Fibroblast of peridontal ligament (primary cell): ENCODE measurements around the gene HDGFL2.

ENCODE experiments used
- DNase-seq: peaks from one replicate; pipeline ENCODE4 v3.0.0-alpha.2; 2010; ENCODE audit errors: extremely low read depth

Gene HDGFL2

GRCh38 chr19:4499318-4499717 lies 27.2 kb downstream of the HDGFL2 start:
- DNase-seq = no peak

DNA sequence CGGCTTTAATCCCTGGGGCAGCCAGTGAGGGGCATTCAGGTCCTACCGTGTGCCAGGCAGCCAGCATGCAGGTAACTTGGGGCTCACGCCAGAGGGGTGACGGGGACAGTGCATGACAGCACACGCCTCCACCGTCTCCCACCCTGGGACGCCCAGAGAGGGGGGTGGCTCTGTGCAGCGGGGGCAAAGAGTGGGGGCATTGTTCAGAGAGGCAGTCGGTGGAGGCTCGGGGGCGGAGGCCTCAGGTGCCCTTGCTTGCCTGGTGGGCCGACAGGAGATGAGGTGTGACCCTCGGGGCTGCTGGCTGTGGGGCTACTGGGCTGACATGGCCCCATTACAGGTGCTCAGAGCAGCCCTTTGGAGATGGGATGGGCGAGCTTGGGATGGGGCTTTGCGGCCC lies 27.8 kb downstream of the HDGFL2 start:
- no peak for DNase-seq

- no peak for DNase-seq
Measured at GRCh38 chr19:4500841-4501591, 28.9 kb downstream of the HDGFL2 start.

GRCh38 chr19:4501691-4502090 lies 29.6 kb downstream of the HDGFL2 start:
- no peak for DNase-seq

GRCh38 chr19:4502282-4503131 lies 30.4 kb downstream of the HDGFL2 start:
- DNase-seq = no peak

GRCh38 chr19:4503132-4503824 lies 31.2 kb downstream of the HDGFL2 start:
- DNase-seq = no peak

DNA sequence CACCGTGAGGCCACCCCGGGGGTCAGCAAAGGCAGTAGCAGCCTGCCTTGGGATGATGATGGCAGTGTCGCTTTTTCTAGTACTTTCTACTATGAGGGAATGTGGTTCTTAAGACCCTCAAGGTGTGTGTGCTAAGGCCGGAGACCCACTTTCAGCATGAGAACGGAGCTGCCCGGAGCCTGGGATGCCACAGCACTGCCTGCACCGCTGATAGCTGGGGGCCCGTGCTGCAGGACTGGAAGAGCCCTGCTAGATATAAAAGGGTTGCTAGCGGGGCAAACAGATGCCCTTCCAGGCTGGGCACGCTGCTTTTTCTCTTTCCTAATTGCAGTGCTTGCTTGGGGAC lies 31.7 kb downstream of the HDGFL2 start:
- no peak for DNase-seq

GRCh38 chr19:4504297-4504701 lies 32.2 kb downstream of the HDGFL2 start:
- no peak for DNase-seq

DNA sequence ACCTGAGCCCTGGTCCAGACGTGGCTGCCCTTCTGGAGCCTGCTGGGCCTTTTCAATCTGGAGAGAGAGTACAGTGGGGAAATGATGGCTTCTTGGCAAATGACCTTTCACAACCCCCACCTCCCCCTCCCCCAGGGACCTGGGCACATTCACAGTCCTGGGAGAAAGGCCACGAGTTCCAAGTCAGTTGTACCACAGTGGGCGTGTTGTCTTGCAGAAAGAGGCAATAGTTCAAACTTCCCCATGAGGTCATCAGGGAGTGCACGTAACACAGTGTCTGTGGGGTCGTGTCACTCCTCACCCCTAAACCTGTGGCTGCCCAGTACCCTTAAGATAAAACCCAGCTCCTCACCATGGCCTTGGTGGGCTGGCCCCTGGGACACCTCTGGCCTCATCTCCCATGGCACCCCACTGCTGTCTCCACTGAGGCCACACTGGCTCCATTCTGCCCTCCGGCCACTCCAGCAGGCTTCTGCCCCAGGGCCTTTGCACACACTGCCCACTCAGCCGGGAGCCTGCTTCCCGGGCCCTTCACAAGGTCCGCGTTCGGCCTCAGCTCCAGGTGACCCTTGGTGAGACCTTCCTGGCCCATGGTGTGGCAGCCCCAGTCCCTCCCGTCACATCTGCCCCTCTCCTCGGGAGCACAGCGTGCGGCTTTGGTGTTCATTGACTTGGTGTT lies 32.9 kb downstream of the HDGFL2 start:
- no peak for DNase-seq

DNA sequence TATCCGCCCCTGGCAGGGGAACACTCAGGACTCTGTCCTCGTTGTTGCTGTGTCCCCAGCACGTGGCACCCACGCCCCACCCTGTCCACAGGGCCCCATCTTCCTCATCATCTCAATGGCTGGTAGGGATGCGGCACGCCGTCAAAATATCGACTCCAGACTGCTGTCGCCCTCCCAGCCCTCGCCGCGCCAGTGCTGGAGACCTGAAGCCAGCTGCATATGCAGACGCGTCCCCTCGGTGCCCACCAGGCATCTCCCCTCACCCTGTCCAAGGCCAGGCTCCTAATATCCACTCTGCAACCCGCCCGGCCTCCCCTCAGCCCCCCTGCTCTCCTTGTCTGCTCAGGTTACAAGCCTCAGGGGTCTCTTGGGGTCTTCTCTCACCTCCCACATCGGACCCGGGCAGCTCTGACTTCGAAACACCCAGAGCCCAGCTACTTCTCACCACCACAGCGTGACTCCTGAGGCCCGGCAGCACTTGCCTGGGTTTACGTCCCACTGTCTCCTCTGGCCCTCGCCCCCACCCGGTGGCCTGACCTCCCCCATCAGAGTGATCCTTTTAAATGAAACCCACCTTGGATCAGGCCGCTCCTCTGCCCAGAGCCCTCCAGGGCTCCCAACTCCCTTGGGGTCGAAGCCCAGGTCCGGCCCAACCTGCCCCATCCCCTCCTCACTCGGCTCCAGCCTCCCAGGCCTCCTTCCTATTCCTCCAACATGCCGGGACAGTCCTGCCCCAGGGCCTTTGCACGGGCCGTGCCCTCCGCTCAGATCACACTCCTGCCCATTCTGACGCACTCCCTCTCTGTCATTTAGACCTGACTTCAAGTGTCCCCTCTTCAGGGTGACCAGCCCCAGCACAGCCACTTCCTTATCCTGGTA lies 33.7 kb downstream of the HDGFL2 start:
- no peak for DNase-seq

GRCh38 chr19:4506449-4507149 lies 34.5 kb downstream of the HDGFL2 start:
- peak; percentile 28 for DNase-seq

DNA sequence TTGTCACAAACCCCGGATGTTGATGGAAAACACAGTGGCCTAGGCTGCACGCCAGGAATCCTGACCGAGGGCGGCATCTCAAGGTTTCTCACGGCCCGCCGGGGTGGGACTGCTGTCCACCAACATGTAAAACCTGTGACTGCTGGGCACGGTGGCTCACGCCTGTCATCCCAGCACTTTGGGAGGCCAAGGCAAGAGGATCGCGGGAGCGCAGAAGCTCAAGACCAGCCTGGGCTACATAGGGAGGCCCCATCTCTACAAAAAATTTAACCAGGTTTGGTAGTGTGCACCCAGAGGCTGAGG lies 35.0 kb downstream of the HDGFL2 start:
- no peak for DNase-seq

DNA sequence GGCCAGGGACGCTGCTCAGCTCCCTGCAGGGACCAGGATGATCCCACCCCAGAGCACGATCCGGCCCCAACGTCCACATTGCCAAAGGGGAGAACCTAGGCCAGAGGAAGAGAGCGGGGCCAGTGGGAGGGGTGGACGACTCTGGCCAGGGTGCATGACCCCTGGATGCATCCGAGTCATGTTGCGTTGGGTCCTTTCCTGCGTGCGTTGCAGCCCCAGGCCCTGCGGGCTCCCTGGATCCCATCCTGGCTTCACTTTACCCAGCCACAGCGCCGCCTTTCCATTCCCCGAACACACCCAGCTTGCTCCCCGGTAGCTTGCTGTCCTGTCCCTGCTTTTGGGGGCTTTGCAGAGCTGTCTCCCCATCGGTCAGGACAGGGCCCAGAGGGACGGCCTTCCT lies 35.7 kb downstream of the HDGFL2 start:
- no peak for DNase-seq

DNA sequence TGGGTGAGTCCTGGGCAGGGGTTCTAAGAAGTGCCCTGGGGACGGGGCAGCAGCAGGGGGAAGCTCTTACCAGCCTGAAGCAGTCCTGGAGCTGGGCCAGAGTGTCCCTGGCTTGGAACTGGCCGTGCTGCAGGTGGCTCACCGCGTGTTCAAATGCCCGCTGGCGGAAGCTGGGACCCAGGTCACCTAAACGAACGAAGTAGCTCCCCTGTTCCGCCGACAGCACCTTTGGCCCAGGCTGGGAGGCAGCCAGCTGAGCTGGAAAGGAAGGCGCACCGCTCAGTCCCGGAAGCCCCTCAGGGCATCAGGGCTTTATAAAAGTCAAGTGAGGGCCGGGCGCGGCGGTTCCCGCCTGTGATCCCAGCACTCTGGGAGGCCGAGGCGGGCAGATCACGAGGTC lies 36.6 kb downstream of the HDGFL2 start:
- DNase-seq = no peak

GRCh38 chr19:4510435-4511255 lies 38.5 kb downstream of the HDGFL2 start:
- DNase-seq = no peak

DNA sequence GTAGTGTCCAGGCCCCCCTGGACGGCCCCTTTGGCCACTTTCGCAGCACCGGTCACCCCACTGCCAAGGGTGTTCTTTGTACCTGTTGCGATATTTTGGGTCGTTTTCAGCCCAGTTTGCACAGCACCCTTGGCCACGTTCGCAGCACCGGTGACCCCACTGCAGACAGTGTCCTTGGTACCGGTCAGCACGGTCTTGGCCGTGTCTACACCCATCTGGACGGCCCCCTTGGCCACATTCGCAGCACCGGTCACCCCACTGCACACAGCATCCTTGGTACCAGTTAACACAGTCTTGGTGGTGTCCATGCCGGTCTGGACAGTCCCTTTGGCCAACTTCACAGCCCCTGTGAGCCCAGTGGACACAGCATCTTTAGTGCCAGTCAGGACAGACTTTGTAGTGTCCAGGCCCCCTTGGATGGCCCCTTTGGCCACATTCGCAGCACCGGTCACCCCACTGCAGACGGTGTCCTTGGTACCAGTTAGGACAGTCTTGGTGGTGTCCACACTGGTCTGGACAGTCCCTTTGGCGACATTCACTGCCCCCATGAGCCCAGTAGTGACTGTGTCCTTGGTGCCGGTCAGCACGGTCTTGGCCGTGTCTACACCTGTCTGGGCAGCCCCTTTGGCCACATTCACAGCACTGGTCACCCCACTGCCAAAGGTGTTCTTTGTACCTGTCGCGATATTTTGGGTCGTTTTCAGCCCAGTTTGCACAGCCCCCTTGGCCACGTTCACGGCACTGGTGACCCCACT lies 39.4 kb downstream of the HDGFL2 start:
- no peak for DNase-seq

- DNase-seq = no peak
Measured at GRCh38 chr19:4512070-4512469, 40.0 kb downstream of the HDGFL2 start.

DNA sequence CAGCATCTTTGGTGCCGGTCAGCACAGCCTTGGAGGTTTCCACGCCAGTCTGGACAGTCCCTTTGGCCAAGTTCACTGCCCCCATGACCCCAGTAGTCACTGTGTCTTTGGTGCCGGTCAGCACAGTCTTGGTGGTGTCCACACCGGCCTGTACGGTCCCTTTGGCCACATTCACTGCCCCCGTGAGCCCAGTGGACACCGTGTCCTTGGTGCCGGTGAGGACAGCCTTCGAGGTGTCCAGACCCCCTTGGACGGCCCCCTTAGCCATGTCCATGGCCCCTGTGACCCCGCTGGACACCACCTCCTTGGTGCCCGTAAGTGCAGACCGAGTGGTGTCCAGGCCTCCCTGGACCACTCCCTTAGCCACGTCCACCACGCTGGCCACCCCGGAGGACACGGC lies 41.2 kb downstream of the HDGFL2 start:
- no peak for DNase-seq

GRCh38 chr19:4515732-4516131 lies 43.6 kb downstream of the HDGFL2 start:
- DNase-seq = no peak
